GM12878 (cell line): Measurements from ENCODE around the gene HOXA2. TPM values are rescaled to one million over a fixed set of nuclear protein-coding genes. Genes with fewer than 3 reads are reported as not detected.

ENCODE experiments used
- CTCF ChIP-seq, 3 experiments: IDR thresholded peaks in 2 of 3; conservative IDR thresholded peaks in 1 of 3; 2 replicates each; pipeline ENCODE4 v1.5.1; 2011; ENCODE audit warnings: low read depth in 3 of 3, low read length in 3 of 3, mild to moderate bottlenecking in 3 of 3, control low read depth in 2 of 3, moderate library complexity in 2 of 3, inconsistent platforms in 1 of 3, mixed read lengths in 1 of 3; ENCODE audit not compliant: control insufficient read depth in 2 of 3, insufficient read depth in 1 of 3; ENCODE audit errors: extremely low read depth in 1 of 3
- CUX1 ChIP-seq: IDR thresholded peaks from 2 replicates; pipeline ENCODE4 v1.6.1; 2012; ENCODE audit warnings: improper control_type of control experiment, low read depth, low read length; ENCODE audit not compliant: insufficient replicate concordance
- ELK1 ChIP-seq: IDR thresholded peaks from 2 replicates; pipeline ENCODE4 v1.6.1; 2012; ENCODE audit warnings: low read depth, low read length, improper control_type of control experiment
- GATAD2B ChIP-seq: fragments of 450-650 bp; conservative IDR thresholded peaks from 2 replicates; pipeline ENCODE4 v1.6.1; 2017; ENCODE audit warnings: low read depth, mild to moderate bottlenecking, moderate library complexity
- polyA plus RNA-seq, 11 experiments: library from polyadenylated mRNA; depleted of rRNA in 4 of 11; unstranded in 6 of 11; stranded (reverse) in 5 of 11; fragments of >200 nt; fragmentation: Nextera tagmentation in 4 of 11; fragmentation: Illumina TruSeq in 1 of 11; extraction: Ambion mirVana in 4 of 11; extraction: Trizol in 1 of 11; gene quantifications; 1 replicate in 1 of 11; 2 replicates in 10 of 11; pipeline versions ENCODE4 v1.2.1 to v1.2.3, GENCODE V29; 2011 to 2016; ENCODE audit warnings: inconsistent platforms in 2 of 11, missing spikeins in 2 of 11, low read depth in 1 of 11
- total RNA-seq, 4 experiments: library from RNA; depleted of rRNA in 3 of 4; stranded (reverse); fragments of >200 nt in 3 of 4; fragmentation: Illumina TruSeq in 1 of 4; extraction: Trizol in 1 of 4; gene quantifications; 2 replicates each; pipeline versions ENCODE4 v1.2.1 to v1.2.3, GENCODE V29; 2013 to 2021

HOXA2 gene
- total and polyA plus RNA-seq, 10 of the 15 experiments (the other 5 are each of a cell fraction or from before 2014, with no cell fraction given) = not detected

- TF ChIP-seq CTCF (IDR thresholded peaks at IDR 0.05 in 2 of 3, conservative IDR thresholded peaks at IDR 0.05 in 1 of 3; ENCODE audit: control insufficient read depth in 2 of 3, extremely low read depth in 1 of 3, insufficient read depth in 1 of 3, low read depth in 3 of 3, low read length in 3 of 3) (no peak), ELK1 (no peak), GATAD2B (no peak), CUX1 (no peak)
Measured at GRCh38 chr7:27126596-27127327, 24.3 kb upstream of the HOXA2 start (continued).
